Measurements from ENCODE around the gene ZFHX3. TPM values are rescaled to one million over a fixed set of nuclear protein-coding genes. Genes with fewer than 3 reads are reported as not detected.

The ZFHX3 gene
- total RNA-seq, 1 donor, result 4.0 TPM

DNA sequence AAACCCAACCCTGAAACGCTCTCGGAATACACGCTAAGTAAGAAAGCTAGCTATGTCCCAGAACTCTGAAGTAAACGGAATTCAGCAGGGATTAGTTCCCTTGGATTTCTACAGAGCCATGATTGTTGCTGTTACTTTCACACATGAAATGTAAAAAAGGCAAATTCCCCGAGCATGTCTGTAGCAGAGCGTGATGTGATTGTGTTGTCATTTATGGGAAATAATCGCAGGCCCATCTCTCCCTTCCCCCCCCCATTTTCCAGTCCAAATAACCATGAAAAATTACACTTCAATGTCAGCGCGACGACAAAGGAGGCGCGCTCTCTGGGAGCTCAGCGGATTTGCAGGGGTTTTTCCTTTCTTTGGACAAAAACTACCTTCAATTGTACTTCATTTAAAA, 209.0 kb downstream of the ZFHX3 start:
- DNase-seq (ENCODE audit: low read depth in 2 of 3, low spot score in 2 of 3), result no peak

DNA sequence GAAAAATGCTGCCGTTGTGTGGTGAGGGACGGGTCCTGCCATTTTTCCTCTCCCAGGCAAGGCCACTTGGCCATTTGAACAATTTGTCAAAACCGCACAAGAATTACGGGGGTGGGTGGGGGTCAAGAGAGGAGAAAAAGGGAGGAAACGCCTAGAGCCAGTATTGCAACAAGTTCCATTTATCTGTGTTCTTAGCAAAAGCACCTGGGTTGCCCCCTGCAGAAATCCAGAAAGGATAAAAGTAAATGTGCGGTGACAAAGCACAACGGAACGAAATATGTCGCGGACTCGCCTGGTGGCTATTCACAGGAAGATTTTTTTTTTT, 209.4 kb downstream of the ZFHX3 start:
- no peak for DNase-seq (ENCODE audit: low read depth in 2 of 3, low spot score in 2 of 3)

DNA sequence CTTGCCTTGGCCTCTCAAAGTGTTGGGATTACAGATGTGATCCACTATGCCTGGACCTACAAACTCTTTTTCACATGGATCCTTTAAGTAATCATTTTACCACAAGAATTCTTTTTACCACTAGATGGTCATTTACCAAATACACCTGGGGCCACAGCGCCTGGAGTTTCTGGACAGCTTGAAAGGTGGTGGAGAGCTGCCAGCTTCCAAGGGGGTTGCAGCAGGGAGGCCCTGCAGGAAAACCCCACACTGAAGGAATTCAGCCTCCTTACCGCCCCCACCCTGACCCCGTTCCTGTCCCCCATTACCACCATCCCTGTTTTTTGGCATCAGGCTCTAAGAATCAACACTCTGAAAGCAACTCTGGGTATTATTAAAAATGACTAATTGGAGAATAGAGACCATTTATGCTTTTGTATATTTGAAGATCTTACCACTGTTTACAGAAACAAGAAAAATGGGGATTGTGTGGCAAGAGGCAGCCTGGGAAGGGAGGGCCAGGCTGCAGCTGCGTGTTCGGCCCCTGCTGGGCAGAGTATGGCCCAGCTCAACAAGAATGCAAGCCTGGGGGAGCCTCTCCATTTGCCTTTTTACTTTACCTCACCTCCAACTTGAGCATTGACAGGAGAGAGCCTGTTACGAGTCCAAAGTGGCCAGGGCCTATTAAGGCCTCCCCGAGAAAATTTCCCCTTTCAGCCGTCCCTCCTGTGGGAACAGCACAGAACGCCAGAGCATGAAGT, 209.9 kb downstream of the ZFHX3 start:
- no peak for DNase-seq (ENCODE audit: low read depth in 2 of 3, low spot score in 2 of 3)

DNA sequence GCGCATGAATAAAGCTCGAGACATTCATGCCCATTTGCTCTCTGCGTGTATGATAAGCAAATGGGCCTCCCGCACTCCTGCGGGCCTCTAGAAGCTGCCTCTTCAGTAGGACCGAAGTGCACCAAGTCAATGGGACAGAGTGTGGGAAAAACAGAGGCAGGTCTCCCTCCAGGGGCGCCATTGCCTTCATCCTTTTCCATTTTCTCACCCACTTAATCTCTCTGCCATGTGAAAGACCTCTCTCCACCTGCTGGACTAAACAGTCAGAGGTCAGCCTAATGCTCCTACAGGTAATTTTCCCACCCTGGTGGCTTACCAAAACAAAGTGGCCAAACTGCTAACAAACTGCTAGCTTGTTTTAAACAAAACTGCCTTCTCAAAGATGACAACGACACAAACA, 210.9 kb downstream of the ZFHX3 start:
- DNase-seq (ENCODE audit: low read depth in 2 of 3, low spot score in 2 of 3), result no peak

DNA sequence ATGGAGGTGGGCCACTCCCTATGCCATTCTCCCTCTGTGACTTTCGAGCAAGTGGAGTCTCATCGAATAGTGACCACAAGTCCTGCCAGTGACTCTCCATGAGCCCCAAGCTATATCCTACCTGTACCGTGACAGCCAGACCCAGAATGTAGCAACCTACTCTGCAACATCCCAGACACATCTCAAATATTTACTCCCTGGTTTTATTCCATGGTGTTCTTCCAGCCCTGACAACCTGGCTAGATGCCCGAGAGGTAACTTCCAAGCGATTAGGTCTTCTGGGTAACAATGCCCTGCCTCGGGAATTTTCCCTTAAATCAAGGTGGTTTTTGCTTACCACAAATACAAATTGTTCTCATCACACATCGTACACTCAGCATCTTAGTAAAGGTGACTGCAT, 211.7 kb downstream of the ZFHX3 start:
- no peak for DNase-seq (ENCODE audit: low read depth in 2 of 3, low spot score in 2 of 3)

DNA sequence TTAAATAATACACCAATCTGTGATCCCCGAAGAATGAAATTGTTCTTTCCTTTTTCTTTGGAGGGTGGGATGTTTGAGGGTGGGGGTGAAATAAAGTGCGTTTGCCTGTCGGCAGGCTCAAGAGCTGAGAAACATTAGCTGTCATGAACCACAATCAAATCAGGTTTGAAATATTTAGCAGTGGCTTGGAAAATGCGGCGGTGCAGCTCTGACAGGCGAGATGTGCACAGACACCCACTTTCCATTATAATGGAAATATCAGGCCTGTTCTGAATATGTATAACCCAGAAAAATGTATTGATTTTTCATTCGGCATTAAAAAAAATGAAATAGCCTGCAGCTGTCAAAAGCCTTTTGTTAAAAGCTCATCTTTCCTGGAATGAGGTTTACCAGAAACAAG, 212.8 kb downstream of the ZFHX3 start:
- DNase-seq (ENCODE audit: low read depth in 2 of 3, low spot score in 2 of 3), result no peak

DNA sequence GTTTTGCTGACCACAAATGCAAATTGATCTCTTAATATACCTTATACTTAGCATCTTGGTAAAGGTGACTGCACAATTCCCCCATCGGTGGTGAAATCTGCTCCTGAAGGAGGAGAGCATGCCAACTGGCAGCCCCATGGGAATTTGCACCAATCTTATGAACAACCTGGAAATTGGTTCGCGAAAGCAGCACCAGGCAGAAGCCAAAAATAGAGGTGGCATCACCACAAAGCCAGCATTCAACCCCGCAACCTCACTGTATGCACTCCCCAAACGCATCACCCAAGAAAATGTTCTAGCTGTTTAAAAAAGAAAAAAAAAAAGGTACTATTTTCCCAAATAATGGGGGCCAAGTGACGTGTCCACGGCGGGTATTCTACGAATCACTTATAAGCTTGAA, 213.4 kb downstream of the ZFHX3 start:
- no peak for DNase-seq (ENCODE audit: low read depth in 2 of 3, low spot score in 2 of 3)

DNA sequence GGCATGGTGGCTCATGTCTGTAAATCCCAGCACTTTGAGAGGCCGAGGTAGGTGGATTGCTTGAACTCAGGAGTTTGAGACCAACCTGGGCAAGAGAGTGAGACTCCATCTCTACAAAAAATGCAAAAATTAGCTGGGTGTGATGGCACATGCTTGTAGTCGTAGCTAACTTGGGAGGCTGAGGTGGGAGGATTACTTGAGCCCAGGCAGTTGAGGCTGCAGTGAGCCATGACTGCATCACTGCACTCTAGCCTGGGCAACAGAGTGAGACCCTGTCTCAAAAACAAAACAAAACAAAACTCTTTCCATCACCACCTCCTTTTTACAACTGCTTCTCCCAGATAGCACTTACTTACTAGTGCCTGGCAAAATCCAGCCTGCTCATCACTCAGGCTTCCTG, 214.0 kb downstream of the ZFHX3 start:
- DNase-seq (ENCODE audit: low read depth in 2 of 3, low spot score in 2 of 3), result no peak

DNA sequence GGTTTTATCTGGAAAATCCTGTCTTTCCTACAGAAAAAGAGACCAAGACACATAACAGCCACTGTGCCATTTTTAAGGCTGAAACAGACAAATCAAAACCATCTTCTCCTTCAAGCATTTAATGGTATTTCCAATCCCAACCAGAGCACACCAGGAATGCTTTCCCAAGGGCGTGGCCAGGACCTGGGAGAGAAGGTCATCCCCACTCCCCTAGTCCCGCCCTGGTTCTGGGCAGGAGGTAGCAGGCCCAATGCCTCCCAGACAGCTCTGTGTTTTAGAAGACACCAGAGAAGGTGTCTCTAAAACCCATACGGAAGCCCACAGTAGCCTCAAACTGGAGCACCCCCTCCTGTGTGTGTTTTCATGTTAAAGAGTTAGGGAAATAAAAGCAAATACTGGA, 214.4 kb downstream of the ZFHX3 start:
- no peak for DNase-seq (ENCODE audit: low read depth in 2 of 3, low spot score in 2 of 3)

DNA sequence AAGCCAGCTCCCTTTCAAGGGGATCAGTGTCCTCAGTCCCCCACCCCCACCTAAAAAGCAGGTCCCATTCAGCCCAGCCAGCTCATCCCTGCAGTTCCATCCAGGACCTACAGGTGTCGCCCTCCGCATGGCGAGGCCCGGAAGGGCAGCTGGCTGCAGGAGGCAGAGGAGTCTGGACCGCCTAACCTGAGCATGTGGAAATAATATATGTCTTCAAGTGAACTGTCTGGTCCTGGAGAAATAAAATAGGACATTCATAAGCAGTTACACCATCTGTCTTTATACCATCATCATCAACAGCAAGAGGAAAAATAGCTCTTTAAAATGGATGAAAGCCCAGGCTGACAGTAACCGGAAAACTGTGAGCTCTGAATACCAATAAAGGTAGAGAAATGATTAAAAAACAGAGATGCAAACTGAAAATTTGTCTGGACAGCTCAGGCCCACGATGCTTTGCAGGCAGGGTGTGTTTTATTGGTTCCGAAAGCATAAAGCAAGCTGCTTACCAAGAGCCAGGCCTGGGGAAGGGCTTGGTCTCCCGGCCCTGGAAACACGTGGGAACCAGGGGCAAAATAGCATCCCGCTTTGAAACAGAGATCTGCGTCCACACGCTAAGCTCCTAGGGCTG, 215.2 kb downstream of the ZFHX3 start:
- peak; percentile 19 to 76 (median 59) for DNase-seq (ENCODE audit: low read depth in 2 of 3, low spot score in 2 of 3)

DNA sequence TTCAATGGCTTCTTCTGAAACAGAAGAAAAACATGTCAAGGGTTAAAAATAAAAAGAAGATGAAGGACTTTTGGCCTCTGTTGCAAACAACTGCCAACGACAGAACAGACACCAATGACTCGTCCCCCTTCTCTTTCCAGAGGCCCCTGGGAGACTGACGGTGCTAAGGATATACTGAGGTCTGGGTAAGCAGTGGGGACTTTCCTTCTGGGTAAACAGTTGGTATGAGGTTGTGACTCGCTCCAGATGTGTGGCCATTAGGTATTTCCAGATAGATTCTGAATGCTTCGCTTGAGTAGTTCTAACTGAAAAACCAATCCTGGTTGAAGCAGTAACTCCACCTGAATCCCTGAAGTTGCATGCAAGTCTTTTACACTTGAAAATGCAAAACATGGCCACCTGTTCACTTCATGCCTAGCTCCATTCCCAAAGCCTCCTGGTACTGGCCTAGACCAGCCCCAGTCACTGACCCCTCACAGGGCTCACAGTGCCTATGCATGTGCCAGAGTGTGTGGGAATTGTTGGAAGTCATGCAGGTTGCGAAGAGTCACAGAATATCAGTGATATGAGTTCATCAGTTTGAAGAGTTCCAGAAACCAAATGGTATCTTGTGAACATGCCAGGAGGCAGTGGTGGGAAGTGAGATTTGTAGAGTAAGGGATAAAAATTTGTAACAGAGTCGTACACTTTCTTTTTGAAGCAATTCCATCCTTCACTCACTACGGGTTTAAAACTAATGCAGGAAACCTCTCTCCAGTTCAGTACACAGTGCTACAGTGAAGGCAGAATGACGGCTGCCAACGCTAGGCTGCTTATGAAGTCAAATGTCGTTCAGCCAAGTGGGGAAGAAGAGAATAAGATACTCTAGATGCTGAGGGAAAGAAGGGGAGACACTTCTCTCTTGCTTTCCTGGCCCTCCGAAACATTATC, 217.8 kb downstream of the ZFHX3 start:
- no peak for DNase-seq (ENCODE audit: low read depth in 2 of 3, low spot score in 2 of 3)

DNA sequence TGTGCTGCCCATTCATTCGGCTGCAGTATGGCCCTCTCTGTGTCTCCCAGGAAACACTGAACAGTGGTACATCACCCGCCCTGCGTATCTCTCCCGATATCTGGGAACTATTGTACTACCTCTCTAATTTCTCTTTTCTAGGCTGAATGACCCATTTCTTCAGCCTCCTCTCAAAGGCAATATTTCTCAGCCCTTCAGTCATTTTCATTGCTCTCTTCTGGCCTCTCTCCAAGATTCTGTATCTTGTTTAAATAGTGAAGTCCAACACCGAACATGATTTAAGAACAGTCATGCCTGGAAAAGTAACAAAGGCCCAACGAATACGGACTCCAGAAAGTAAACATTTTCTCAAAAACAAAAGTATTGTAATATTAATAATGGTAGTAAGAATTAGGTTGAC, 220.1 kb downstream of the ZFHX3 start:
- no peak for DNase-seq (ENCODE audit: low read depth in 2 of 3, low spot score in 2 of 3)

DNA sequence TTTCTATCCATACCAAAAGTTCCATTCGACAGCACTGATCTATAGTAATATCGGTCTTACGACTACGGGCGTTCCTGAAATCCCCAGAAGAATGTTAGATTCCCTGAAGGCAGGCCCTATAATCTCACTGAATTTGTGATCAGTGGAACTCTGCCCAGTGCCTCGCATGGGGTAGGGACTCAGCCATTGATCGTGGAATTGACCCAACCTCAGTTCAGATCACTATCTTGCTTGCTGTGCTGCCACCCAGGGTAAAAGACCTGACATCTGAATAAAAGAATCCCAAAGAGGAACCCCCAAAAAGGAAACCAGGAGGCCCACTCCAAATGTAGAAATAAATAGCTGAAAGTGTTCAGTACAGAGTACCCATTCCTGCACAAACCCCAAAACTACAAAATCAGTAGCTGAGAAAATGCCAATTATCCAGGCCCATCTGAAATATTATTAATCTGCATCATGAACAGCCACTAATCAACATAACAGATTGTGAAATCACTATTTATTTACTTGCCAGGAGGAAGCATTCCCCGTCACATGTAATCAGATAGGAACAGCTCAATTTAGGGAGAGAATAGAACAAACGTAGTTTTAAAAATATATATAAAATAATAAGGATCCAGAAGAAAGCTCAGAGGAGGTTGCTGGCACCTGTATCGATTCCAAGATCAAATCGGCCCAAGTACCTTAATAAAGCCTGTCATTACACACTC, 221.9 kb downstream of the ZFHX3 start:
- no peak for DNase-seq (ENCODE audit: low read depth in 2 of 3, low spot score in 2 of 3)

DNA sequence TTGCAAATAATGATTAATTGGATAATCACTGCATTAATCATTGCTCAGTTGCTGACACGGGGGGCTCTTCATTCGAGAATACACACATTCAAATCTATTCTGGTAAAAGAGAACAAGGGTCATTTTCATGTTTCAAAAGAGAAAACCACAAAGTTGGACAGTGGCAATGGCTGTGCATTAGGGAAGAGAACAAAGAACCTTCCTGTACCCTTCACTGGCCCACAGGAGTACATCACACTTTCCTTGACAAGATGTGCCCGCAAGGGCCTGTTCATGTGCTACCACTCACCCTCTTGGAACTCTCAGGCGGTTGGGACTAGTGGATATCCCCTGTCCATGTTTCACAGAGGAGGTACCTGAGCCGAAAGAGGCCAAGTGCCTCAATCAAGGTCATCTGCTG, 223.2 kb downstream of the ZFHX3 start:
- no peak for DNase-seq (ENCODE audit: low read depth in 2 of 3, low spot score in 2 of 3)

DNA sequence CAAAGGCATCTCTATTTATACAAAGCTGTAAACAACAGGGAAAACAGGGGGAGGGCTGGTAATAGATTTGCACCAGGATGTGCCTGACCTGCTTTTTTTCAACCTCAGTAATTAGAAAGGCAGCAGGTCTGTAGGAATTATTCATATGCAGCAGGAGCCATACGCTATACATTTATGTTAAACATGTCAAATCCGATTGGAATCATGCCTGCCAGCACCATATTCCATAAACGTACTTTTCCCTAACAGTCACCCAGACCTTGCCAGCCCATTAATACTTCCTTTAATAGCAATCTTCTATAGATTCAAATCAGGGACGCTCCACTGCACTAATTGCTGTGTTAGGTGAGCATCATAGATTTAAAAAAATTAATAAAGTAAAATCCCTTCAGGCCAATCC, 223.9 kb downstream of the ZFHX3 start:
- DNase-seq (ENCODE audit: low read depth in 2 of 3, low spot score in 2 of 3), result no peak

DNA sequence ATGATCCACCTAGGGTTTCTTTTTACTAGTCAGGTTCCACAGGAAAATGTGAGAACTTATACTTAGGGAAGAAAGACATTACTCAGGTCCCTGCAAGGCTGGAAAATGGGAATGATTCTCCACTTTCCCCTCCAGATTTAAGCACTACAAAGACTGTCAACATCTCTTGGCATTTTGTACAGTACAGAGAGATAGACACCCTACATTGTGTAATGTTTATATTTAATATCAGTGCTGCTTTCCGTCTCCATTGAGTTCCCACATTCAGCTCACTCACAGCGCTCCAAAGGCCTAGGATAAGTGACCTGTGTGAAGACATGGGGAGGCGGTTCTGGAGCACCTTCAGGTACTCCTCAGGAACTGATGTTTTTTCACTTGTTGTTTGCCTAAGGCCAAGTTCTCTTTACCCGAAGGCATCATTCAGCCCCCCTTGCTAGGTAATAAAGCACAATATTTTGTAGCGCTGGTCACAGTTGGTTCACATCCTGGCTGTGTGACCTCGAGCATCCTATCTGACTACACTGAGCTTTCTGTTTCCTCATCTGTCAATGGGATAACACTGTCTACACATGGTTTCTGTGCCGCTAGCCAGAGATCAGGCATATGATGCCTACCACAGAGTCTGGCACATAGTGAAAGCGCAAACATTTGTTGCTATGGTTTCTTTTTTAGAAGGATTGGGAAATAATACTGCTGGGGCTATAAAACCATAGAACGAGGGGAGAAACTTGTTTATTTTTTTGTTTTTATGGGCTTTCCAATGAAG, 226.6 kb downstream of the ZFHX3 start:
- DNase-seq (ENCODE audit: low read depth in 2 of 3, low spot score in 2 of 3), result peak in 1 of 3 donors; percentile 25

DNA sequence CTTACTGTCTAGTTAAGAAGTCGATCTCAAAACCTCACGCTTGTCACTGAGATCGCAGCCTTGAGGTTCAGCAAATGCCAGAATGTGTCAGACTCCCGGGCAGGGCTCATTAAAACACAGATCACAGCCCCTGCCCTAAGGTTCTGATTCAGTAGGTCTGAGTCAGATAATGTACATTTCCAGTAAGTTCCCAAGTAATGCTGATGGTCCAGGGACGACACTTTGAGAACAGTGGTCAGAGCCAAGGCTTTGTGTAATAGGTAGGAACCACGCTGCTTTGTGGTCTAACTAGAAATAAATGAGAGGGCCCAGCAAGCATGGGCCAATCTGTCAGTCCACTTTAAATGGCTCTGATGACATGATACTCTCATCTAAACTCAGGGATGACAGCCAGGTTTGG, 228.6 kb downstream of the ZFHX3 start:
- DNase-seq (ENCODE audit: low read depth in 2 of 3, low spot score in 2 of 3), result no peak

DNA sequence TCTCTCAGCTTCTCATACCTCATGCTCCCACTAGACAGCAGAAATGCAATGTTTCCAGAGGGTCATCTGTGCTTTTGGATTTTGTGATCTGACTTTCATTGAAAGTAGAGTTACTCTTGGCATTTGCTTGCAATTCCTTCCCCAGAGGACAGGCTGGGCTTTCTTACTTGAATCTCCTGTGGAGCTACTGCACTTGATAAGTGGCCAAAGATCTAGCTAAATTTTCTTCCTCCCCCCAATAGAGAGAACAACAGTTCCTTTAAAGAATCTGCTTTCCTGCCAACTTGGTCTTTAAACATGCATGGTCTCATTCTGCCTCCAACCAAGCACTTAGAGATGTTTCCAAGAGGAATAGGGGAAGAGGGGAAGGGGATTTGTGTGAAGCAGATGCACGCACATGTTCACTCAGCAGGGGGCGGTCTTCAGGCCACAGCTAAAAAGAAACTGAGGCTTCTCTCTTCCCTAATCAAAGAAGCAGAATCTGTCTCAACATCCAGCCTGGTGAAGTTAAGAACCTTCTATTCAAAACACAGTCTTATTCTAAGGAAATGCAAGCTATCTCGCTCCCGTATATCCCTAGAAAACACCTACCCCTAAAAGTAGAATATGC, 229.6 kb downstream of the ZFHX3 start:
- DNase-seq (ENCODE audit: low read depth in 2 of 3, low spot score in 2 of 3), result no peak

DNA sequence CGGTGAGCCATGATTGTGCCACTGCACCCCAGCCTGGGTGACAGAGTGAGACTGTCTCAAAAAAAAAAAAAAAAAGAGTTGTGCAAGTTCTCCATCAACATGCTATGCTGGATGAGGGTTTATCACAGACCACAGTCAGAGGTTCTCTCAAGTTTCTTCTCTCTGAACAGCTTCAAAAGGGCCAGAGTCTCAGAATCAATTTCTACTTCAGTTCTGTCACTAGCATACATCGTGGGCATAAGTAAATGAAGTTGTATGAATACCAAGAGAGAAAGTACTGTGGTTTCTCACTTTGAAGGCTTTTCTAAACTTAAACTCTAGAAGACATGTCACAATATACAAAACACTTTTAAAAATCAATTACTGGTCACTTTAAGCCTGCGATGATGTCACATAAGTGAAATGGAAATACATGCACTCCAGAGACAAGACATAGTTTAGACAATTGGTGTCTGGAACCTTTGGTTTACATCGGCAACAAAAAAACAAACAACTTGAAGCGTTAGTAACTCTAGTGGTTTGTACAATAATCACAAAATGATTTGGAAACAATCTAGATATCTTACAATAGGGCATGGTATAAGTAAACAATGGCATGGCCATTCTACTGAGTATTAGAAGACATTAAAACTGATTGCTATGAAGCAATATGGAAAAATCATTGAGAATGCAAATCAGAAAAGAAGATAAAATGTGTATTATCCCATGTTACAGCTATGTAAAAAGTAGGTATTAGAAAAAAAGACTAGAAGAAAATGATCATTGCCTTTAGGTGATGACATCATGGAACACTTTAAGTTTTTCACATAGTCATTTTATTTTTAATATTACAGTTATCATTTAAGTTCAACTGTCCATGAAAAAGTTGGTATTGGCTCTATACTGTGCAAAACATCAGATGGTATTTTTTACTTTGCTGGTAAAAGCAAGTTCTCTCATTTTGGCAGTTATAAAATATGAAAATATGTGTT, 232.3 kb downstream of the ZFHX3 start:
- no peak for DNase-seq (ENCODE audit: low read depth in 2 of 3, low spot score in 2 of 3)

Measured in hematopoietic multipotent progenitor cell (in vitro differentiated cells).